DOHH2 (cell line): ENCODE measurements around the gene PCDHB7.

Experiments
- CTCF ChIP-seq: fragments of 200-600 bp; sonication (generic); IDR thresholded peaks from one replicate; pipeline ENCODE4 v1.5.1; 2014; ENCODE audit warnings: antibody characterized with exemption, mild to moderate bottlenecking, low read depth, low read length; ENCODE audit not compliant: poor library complexity, severe bottlenecking
- EZH2phosphoT487 ChIP-seq: fragments of 200-600 bp; sonication (generic); IDR thresholded peaks from 2 replicates; pipeline ENCODE4 v1.6.1; 2017; ENCODE audit warnings: borderline replicate concordance, mild to moderate bottlenecking, antibody characterized with exemption, low read length, moderate library complexity, mixed read lengths

GRCh38 chr5:141127305-141127704, 45.1 kb upstream of the PCDHB7 start:
- TF ChIP-seq CTCF (no peak), EZH2phosphoT487 (no peak)
